HEK293T (cell line): Measurements from ENCODE around the gene MUL1.

Experiments used
- ARNT ChIP-seq: fragments of 450-650 bp; IDR thresholded peaks from 2 replicates; pipeline ENCODE4 v1.6.1; 2017; ENCODE audit warnings: mild to moderate bottlenecking
- BHLHE40 ChIP-seq: fragments of 450-650 bp; IDR thresholded peaks from 2 replicates; pipeline ENCODE4 v1.6.1; 2016; ENCODE audit warnings: mild to moderate bottlenecking, moderate library complexity, borderline replicate concordance
- FOXA1 ChIP-seq: fragments of 450-650 bp; IDR thresholded peaks from 2 replicates; pipeline ENCODE4 v1.6.1; 2016; ENCODE audit warnings: mild to moderate bottlenecking
- FOXK2 ChIP-seq: fragments of 450-650 bp; IDR thresholded peaks from 2 replicates; pipeline ENCODE4 v1.6.1; 2016; ENCODE audit warnings: mild to moderate bottlenecking
- FOXM1 ChIP-seq: fragments of 450-650 bp; IDR thresholded peaks from 2 replicates; pipeline ENCODE4 v1.6.1; 2017; ENCODE audit warnings: mild to moderate bottlenecking, borderline replicate concordance
- HDGF ChIP-seq: fragments of 450-650 bp; IDR thresholded peaks from 2 replicates; pipeline ENCODE4 v1.6.1; 2017; ENCODE audit warnings: antibody characterized with exemption, borderline replicate concordance
- L3MBTL2 ChIP-seq: fragments of 450-650 bp; conservative IDR thresholded peaks from 2 replicates; pipeline ENCODE4 v1.6.1; 2016; ENCODE audit warnings: mild to moderate bottlenecking
- LEF1 ChIP-seq: fragments of 450-650 bp; IDR thresholded peaks from 2 replicates; pipeline ENCODE4 v1.6.1; 2017; ENCODE audit warnings: mild to moderate bottlenecking, borderline replicate concordance
- NFRKB ChIP-seq: fragments of 450-650 bp; IDR thresholded peaks from 2 replicates; pipeline ENCODE4 v1.6.1; 2016; ENCODE audit warnings: mild to moderate bottlenecking, moderate library complexity
- SP1 ChIP-seq: fragments of 450-650 bp; IDR thresholded peaks from 2 replicates; pipeline ENCODE4 v1.6.1; 2017
- SUZ12 ChIP-seq: fragments of 450-650 bp; IDR thresholded peaks from 2 replicates; pipeline ENCODE4 v1.6.1; 2016; ENCODE audit warnings: mild to moderate bottlenecking
- TARDBP ChIP-seq: fragments of 450-650 bp; IDR thresholded peaks from 2 replicates; pipeline ENCODE4 v1.6.1; 2016
- ZNF384 ChIP-seq: fragments of 450-650 bp; IDR thresholded peaks from 2 replicates; pipeline ENCODE4 v1.6.1; 2016

DNA sequence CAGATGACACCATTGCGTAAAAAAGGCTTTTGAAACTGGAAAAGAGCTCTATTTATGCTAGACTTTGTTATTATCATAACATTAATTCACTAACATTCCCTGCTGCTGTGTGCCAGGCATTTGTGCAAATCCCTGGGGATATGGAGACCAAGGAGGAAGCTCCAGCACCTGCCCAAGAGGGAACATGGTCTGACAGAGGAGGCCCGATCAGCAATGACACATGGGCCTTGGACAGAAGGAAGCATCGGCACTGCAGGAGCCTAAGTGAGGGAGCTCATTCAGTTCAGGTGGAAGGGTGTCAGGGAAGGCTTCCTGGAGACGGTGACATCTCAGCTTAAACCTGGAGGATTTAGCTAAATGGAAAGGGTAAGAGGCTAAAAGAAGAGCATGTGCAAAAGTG, 35.8 kb downstream of the MUL1 start:
- TF ChIP-seq HDGF, result no peak
- TF ChIP-seq FOXM1, result no peak
- TF ChIP-seq SUZ12, result no peak
- no peak for TF ChIP-seq L3MBTL2
- no peak for TF ChIP-seq ZNF384
- no peak for TF ChIP-seq NFRKB
- TF ChIP-seq FOXK2, result no peak
- no peak for TF ChIP-seq SP1
- no peak for TF ChIP-seq TARDBP
- no peak for TF ChIP-seq FOXA1
- no peak for TF ChIP-seq BHLHE40
- no peak for TF ChIP-seq LEF1
- TF ChIP-seq ARNT, result no peak
